Measurements from ENCODE around the gene DIP2A. TPM values are rescaled to one million over a fixed set of nuclear protein-coding genes. Genes with fewer than 3 reads are reported as not detected.

Gene DIP2A
- total and polyA plus RNA-seq, 2 experiments from 2014 or later = 18.5 to 36.3 TPM

GRCh38 chr21:46504666-46505065, 46.0 kb downstream of the DIP2A start:
- H3K4me1 Mint-ChIP-seq = no peaks in the 10 kb centered on the region
- Histone ChIP-seq H3K27me3 (ENCODE audit: insufficient read depth) (no peaks in the 10 kb centered on the region), H3K4me3 (no peak overlapping the region), H3K4me2 (no peak overlapping the region), H4K20me1 (replicated peaks; ENCODE audit: insufficient read depth) (no peaks in the 10 kb centered on the region), H3K27ac (ENCODE audit: low read depth) (no peak overlapping the region), H3K4me1 (ENCODE audit: insufficient read depth) (no peaks in the 10 kb centered on the region), H3K9me2 (ENCODE audit: insufficient read depth) (no peaks in the 10 kb centered on the region), H3K36me3 (ENCODE audit: insufficient read depth) (peaks cover 7% of the 10 kb centered on the region; the same call in 1 of the 2 replicates), H2AFZ (no peak overlapping the region), H3F3A (replicated peaks; ENCODE audit: low read depth) (no peaks in the 10 kb centered on the region), H3K79me2 (replicated peaks; ENCODE audit: insufficient read depth) (no peaks in the 10 kb centered on the region)
- H3K27me3 Mint-ChIP-seq (ENCODE audit: insufficient read depth, low read depth, poor library complexity) = no peaks in the 10 kb centered on the region
- ATAC-seq = no peak
- H3K4me3 Mint-ChIP-seq = no peak overlapping the region
- DNase-seq (ENCODE audit: low spot score) = no peak
- TF ChIP-seq ETS1 (IDR thresholded peaks at IDR 0.05) (no peak), EZH2phosphoT487 (IDR thresholded peaks at IDR 0.05; ENCODE audit: unreplicated experiment) (no peak), JUNB (IDR thresholded peaks at IDR 0.05; ENCODE audit: unreplicated experiment) (no peak), STAT1 (IDR thresholded peaks at IDR 0.05; ENCODE audit: unreplicated experiment) (no peak), ZNF462 (CRISPR knock-in tag; IDR thresholded peaks at IDR 0.05) (no peak), POLR2AphosphoS5 (IDR thresholded peaks at IDR 0.05; ENCODE audit: low read depth) (no peak), CTCF (conservative IDR thresholded peaks at IDR 0.05; ENCODE audit: low read depth in 2 of 2) (no peak), REST (IDR thresholded peaks at IDR 0.05; ENCODE audit: unreplicated experiment) (no peak), NANOG (IDR thresholded peaks at IDR 0.05; ENCODE audit: borderline replicate concordance) (no peak), EZH2 (IDR thresholded peaks at IDR 0.05; ENCODE audit: low read depth, unreplicated experiment) (no peak), ZNF331 (CRISPR knock-in tag; IDR thresholded peaks at IDR 0.05; ENCODE audit: low read depth) (no peak), ZNF114 (CRISPR knock-in tag; IDR thresholded peaks at IDR 0.05) (no peak), CREB1 (CRISPR knock-in tag; IDR thresholded peaks at IDR 0.05; ENCODE audit: low read depth) (no peak)
- no peaks in the 10 kb centered on the region for H3K9me3 Mint-ChIP-seq
- no peak overlapping the region for H3K27ac Mint-ChIP-seq
- peaks cover 24% of the 10 kb centered on the region for H3K36me3 Mint-ChIP-seq (ENCODE audit: low read depth)

Data from GM23338 (cell line).